Measurements from ENCODE around the gene SYF2.
A peak's percentile ranks its signal among the peaks of the same experiment; 100 is the strongest.

Gene SYF2

DNA sequence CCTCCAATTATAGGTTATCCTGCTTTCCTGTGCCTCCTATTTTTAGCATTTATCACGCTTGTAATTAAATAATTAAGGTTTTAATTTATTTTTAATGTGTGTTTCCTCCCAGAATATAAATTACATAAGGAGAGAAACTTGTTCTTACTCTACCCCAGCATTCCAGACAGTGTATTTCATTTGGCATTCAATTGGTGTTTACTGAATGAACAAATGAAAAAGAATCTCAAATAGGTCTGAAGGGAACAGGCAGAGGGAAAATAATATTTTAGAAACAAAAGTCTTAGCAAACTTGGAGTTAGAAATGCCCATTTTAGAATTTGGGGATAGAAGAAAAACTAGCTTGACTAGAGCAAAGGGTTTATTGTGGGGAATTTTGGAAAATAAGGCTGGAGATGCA, 24.9 kb upstream of the SYF2 start:
- Mint-ChIP-seq H3K27ac (no peak overlapping the region), H3K9me3 (no peaks in the 10 kb centered on the region), H3K36me3 (ENCODE audit: low read depth) (peaks cover 2% of the 10 kb centered on the region), H3K27me3 (ENCODE audit: low read depth) (no peaks in the 10 kb centered on the region), H3K4me1 (no peaks in the 10 kb centered on the region), H3K4me3 (no peak overlapping the region)
- TF ChIP-seq, protein P1, sequence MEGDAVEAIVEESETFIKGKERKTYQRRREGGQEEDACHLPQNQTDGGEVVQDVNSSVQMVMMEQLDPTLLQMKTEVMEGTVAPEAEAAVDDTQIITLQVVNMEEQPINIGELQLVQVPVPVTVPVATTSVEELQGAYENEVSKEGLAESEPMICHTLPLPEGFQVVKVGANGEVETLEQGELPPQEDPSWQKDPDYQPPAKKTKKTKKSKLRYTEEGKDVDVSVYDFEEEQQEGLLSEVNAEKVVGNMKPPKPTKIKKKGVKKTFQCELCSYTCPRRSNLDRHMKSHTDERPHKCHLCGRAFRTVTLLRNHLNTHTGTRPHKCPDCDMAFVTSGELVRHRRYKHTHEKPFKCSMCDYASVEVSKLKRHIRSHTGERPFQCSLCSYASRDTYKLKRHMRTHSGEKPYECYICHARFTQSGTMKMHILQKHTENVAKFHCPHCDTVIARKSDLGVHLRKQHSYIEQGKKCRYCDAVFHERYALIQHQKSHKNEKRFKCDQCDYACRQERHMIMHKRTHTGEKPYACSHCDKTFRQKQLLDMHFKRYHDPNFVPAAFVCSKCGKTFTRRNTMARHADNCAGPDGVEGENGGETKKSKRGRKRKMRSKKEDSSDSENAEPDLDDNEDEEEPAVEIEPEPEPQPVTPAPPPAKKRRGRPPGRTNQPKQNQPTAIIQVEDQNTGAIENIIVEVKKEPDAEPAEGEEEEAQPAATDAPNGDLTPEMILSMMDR (IDR thresholded peaks at IDR 0.05; ENCODE audit: unreplicated experiment in 3 of 3) = no peak

DNA sequence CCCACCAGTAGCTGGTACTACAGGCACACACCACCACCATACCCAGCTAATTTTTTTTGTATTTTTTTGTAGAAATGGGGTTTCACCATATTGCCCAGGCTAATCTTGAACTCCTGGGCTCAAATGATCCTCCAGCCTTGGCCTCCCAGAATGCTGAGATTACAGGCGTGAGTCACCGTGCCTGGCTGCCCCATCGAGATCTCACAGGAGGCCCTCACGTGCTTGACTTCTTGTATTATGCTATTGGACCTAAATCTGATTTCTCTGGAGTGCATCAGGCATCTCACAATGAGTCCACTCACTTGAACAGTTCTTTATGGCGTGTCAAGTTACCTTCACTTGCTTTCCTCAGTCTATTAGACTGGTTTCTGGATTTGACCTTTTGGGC, 24.3 kb upstream of the SYF2 start:
- Mint-ChIP-seq H3K4me1 (no peaks in the 10 kb centered on the region), H3K27ac (peak overlapping the region in 1 of 3 experiments; percentile 36), H3K4me3 (no peak overlapping the region), H3K27me3 (ENCODE audit: low read depth) (no peaks in the 10 kb centered on the region), H3K9me3 (no peaks in the 10 kb centered on the region), H3K36me3 (ENCODE audit: low read depth) (no peaks in the 10 kb centered on the region)
- TF ChIP-seq, protein P1 (IDR thresholded peaks at IDR 0.05; ENCODE audit: unreplicated experiment in 3 of 3) = no peak

DNA sequence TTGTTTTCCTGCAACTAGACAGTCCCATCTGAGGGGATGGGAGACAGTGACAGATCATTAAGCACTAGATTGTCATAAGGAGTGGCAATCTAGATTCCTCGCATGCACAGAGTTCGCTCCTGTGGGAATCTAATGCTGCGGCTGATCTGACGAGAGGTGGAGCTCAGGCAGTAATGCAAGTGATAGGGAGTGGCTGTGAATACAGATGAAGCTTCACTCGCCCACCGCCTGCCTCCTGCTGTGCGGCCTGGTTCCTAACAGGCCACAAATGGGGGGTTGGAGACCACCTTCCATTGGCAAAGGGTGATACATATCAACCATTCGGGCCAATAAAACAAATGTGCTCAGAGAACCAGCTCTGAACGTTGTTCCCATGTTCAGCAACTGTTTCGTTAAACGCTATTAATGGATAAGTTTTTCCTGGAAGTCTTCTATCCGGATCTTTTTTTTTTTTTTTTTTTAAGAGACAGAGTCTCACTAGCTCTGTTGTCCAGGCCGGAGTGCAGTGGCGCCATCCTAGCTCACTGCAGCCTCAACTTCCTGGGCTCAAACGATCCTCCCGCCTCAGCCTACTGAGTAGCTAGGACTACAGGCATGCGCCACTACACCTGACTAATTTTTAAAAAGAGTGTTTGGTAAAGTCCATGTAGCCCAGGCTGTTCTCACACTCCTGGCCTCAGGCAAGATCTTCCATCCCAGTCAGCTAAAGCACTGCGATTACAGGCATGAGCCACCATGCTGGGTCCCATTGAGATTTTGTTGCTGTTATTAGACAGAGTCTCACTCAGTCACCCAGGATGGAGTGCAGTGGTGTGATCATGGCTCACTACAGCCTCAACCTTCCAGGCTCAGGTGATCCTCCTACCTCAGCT, 23.6 kb upstream of the SYF2 start:
- peak overlapping the region in 1 of 3 experiments; percentile 19 for H3K27ac Mint-ChIP-seq
- no peaks in the 10 kb centered on the region for H3K4me1 Mint-ChIP-seq
- H3K4me3 Mint-ChIP-seq = no peak overlapping the region
- no peaks in the 10 kb centered on the region for H3K36me3 Mint-ChIP-seq (ENCODE audit: low read depth)
- no peaks in the 10 kb centered on the region for H3K9me3 Mint-ChIP-seq
- H3K27me3 Mint-ChIP-seq (ENCODE audit: low read depth) = no peaks in the 10 kb centered on the region
- TF ChIP-seq, protein P1 (IDR thresholded peaks at IDR 0.05; ENCODE audit: unreplicated experiment in 3 of 3) = no peak

DNA sequence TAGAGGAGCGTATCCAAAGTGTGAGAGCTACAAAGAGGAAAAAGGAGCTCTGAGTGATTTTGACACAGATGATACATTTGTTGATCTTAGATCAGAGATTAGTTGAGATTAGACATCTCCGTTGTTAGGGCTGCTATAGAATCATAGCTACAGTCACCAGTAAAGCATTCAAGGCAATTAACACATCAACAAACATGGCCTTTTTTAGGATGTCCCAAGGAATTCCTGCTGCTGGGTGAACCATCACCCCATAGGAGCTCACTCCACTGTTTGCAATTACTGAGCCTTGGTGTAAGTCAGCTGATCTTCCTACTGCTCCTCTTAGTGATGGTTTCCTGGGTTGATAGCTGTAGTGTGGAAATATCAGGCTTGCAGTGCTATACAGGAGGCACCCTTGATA, 21.6 kb upstream of the SYF2 start:
- TF ChIP-seq, protein P1 (IDR thresholded peaks at IDR 0.05; ENCODE audit: unreplicated experiment in 3 of 3) = no peak
- Mint-ChIP-seq H3K4me1 (no peaks in the 10 kb centered on the region), H3K4me3 (no peak overlapping the region), H3K27ac (no peak overlapping the region), H3K36me3 (ENCODE audit: low read depth) (no peaks in the 10 kb centered on the region), H3K27me3 (ENCODE audit: low read depth) (no peaks in the 10 kb centered on the region), H3K9me3 (no peaks in the 10 kb centered on the region)

DNA sequence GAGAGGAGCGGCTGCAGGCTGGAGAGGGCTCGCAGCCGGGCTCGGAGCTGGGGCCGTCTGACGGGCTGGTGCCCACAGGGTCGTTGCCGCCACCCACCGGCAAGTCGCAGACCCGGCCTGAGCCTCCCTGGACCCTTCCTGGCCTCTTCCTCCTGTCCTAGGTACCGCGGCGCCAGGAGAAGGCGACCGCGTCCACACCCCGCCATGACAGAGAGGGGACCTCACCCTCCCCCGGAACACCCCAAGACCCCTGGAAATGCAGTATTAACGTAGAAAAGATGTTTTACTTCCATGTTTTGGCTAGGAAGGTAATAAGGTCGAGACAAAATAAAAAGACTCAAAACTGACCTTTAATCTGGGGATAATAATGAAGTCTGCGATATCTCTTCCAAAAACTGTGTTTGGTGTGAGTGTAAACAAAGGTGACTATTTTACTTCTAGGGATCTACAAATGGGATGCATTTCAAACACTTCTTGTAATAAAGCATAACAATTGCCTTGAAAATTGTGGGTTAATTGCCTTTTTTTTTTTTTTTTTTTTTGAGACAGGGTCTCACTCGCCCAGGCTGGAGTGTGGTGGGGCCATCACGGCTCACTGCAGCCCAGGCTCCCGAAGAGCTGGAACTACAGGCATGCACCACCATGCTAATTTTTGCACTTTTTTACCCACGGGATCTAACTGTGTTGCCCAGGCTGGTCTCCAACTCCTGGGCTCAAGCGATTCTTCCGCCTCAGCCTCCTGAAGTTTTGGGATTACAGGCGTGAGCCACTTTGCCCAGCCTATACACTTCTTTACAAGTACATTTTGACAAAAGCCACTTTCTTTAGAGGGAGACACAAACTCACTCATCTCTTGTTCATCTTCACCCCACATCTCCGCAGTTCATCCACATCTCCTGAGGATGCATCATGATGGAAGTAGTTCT, 15.8 kb upstream of the SYF2 start:
- H3K9me3 Mint-ChIP-seq = no peaks in the 10 kb centered on the region
- H3K4me1 Mint-ChIP-seq = peaks cover 23% of the 10 kb centered on the region
- no peaks in the 10 kb centered on the region for H3K27me3 Mint-ChIP-seq (ENCODE audit: low read depth)
- peaks cover 35% of the 10 kb centered on the region for H3K36me3 Mint-ChIP-seq (ENCODE audit: low read depth)
- H3K27ac Mint-ChIP-seq = peak overlapping the region; percentile 91 to 100 (median 98)
- TF ChIP-seq, protein P1 (IDR thresholded peaks at IDR 0.05; ENCODE audit: unreplicated experiment in 3 of 3) = peak; percentile 18 to 37 (median 20)
- peak overlapping the region; percentile 91 to 100 (median 97) for H3K4me3 Mint-ChIP-seq
